Measurements from ENCODE around the gene SEZ6L2. TPM values are rescaled to one million over a fixed set of nuclear protein-coding genes. Genes with fewer than 3 reads are reported as not detected.

The SEZ6L2 gene
- total RNA-seq, 1 experiment from 2014 or later, result 68.9 TPM

GRCh38 chr16:29868396-29869009 is 30.8 kb downstream of the SEZ6L2 start:
- CTCF ChIA-PET, result interaction anchor here (2.2 kb wide), 1 partner anchor 20 kb away, joined by 8 read pairs; no protein-coding TSS in a partner anchor

GRCh38 chr16:29864205-29864604 is 35.1 kb downstream of the SEZ6L2 start:
- no peaks in the 10 kb centered on the region for H3K9me3 Mint-ChIP-seq (ENCODE audit: low read depth, unreplicated experiment)
- CTCF ChIA-PET, result interaction anchor here (0.6 to 0.9 kb wide), 2 partner anchors 11 to 36 kb away, joined by 4 read pairs; partner anchors contain the start of genes ASPHD1 and SEZ6L2

More at GRCh38 chr16:29868396-29869009, 30.8 kb downstream of the SEZ6L2 start:
- H3K27ac Mint-ChIP-seq (ENCODE audit: unreplicated experiment), result no peak overlapping the region
- H3K4me1 Mint-ChIP-seq (ENCODE audit: low read depth, unreplicated experiment), result no peaks in the 10 kb centered on the region
- H3K9me3 Mint-ChIP-seq (ENCODE audit: low read depth, unreplicated experiment), result no peaks in the 10 kb centered on the region
- H3K36me3 Mint-ChIP-seq (ENCODE audit: insufficient read depth, unreplicated experiment), result peaks cover 5% of the 10 kb centered on the region
- intact Hi-C loops (cut with micrococcal nuclease; ENCODE audit: unreplicated experiment), result no loop called here
- no peak for TF ChIP-seq CTCF (IDR thresholded peaks at IDR 0.05; ENCODE audit: unreplicated experiment)
- DNase-seq, result no peak
- peaks cover 13% of the 10 kb centered on the region for H3K27me3 Mint-ChIP-seq (ENCODE audit: unreplicated experiment)
- no TSS peak for BruUV-seq (replicated peaks)
- H3K4me3 Mint-ChIP-seq (ENCODE audit: low read depth, unreplicated experiment), result no peak overlapping the region

GRCh38 chr16:29863669-29863984 is 35.7 kb downstream of the SEZ6L2 start:
- CTCF ChIA-PET, result interaction anchor here (0.5 to 0.6 kb wide), 2 partner anchors 18 to 31 kb away, joined by 3 read pairs; no protein-coding TSS in a partner anchor
- Mint-ChIP-seq H3K9me3 (ENCODE audit: low read depth, unreplicated experiment) (no peaks in the 10 kb centered on the region), H3K4me3 (ENCODE audit: low read depth, unreplicated experiment) (peak overlapping the region; percentile 89), H3K27ac (ENCODE audit: unreplicated experiment) (peak overlapping the region; percentile 99), H3K27me3 (ENCODE audit: unreplicated experiment) (peaks cover 13% of the 10 kb centered on the region), H3K36me3 (ENCODE audit: insufficient read depth, unreplicated experiment) (peaks cover 31% of the 10 kb centered on the region), H3K4me1 (ENCODE audit: low read depth, unreplicated experiment) (peaks cover 7% of the 10 kb centered on the region)
- no peak for TF ChIP-seq CTCF (IDR thresholded peaks at IDR 0.05; ENCODE audit: unreplicated experiment)
- intact Hi-C loops (cut with micrococcal nuclease; ENCODE audit: unreplicated experiment), result loop anchor here (2.0 to 5.0 kb wide), 4 partner anchors 34 to 157 kb away; partner anchors contain the start of genes MVP and SEZ6L2
- DNase-seq, result no peak
- BruUV-seq (replicated peaks), result no TSS peak

More at GRCh38 chr16:29864205-29864604, 35.1 kb downstream of the SEZ6L2 start:
- no peak for DNase-seq
- H3K27me3 Mint-ChIP-seq (ENCODE audit: unreplicated experiment), result peaks cover 13% of the 10 kb centered on the region
- no TSS peak for BruUV-seq (replicated peaks)
- intact Hi-C loops (cut with micrococcal nuclease; ENCODE audit: unreplicated experiment), result loop anchor here (5.0 kb wide), 3 partner anchors 33 to 143 kb away; partner anchors contain the start of genes MVP and SEZ6L2
- no peak overlapping the region for H3K27ac Mint-ChIP-seq (ENCODE audit: unreplicated experiment)
- peaks cover 7% of the 10 kb centered on the region for H3K4me1 Mint-ChIP-seq (ENCODE audit: low read depth, unreplicated experiment)
- H3K4me3 Mint-ChIP-seq (ENCODE audit: low read depth, unreplicated experiment), result no peak overlapping the region
- no peak for TF ChIP-seq CTCF (IDR thresholded peaks at IDR 0.05; ENCODE audit: unreplicated experiment)
- peaks cover 28% of the 10 kb centered on the region for H3K36me3 Mint-ChIP-seq (ENCODE audit: insufficient read depth, unreplicated experiment)

GRCh38 chr16:29862884-29863668 is 36.3 kb downstream of the SEZ6L2 start, which contains the start of gene CDIPT:
CDIPT (minus strand) TSS chr16:29863226; CDS start chr16:29862857, 369 bp downstream.
- H3K9me3 Mint-ChIP-seq (ENCODE audit: low read depth, unreplicated experiment), result no peaks in the 10 kb centered on the region
- H3K4me1 Mint-ChIP-seq (ENCODE audit: low read depth, unreplicated experiment), result peaks cover 7% of the 10 kb centered on the region
- H3K27ac Mint-ChIP-seq (ENCODE audit: unreplicated experiment), result peak within 1 kb of the TSS; percentile 99
- peak; percentile 23 for TF ChIP-seq CTCF (IDR thresholded peaks at IDR 0.05; ENCODE audit: unreplicated experiment)
- DNase-seq, result peak; percentile 95
- intact Hi-C loops (cut with micrococcal nuclease; ENCODE audit: unreplicated experiment), result loop anchor here (2.0 to 5.0 kb wide), 4 partner anchors 34 to 158 kb away; partner anchors contain the start of genes MVP and SEZ6L2
- BruUV-seq (replicated peaks), result TSS peak; percentile 69
- peaks cover 31% of the 10 kb centered on the region for H3K36me3 Mint-ChIP-seq (ENCODE audit: insufficient read depth, unreplicated experiment)
- H3K27me3 Mint-ChIP-seq (ENCODE audit: unreplicated experiment), result peaks cover 9% of the 10 kb centered on the region
- H3K4me3 Mint-ChIP-seq (ENCODE audit: low read depth, unreplicated experiment), result peak within 1 kb of the TSS; percentile 89
- CTCF ChIA-PET, result interaction anchor here (0.5 to 0.6 kb wide), 2 partner anchors 18 to 31 kb away, joined by 3 read pairs; no protein-coding TSS in a partner anchor

Data from Calu3 (cell line).